Measurements from ENCODE around the gene ARVCF. TPM values are rescaled to one million over a fixed set of nuclear protein-coding genes. Genes with fewer than 3 reads are reported as not detected.

The ARVCF gene
- total RNA-seq, 1 donor from 2014 or later, result 74.5 TPM

GRCh38 chr22:20029550-20030225 is 13.1 kb upstream of the ARVCF start:
- no peak for TF ChIP-seq CTCF (IDR thresholded peaks at IDR 0.05; ENCODE audit: insufficient read depth, low read length, poor library complexity, severe bottlenecking)
- Histone ChIP-seq H3K36me3 (ENCODE audit: control insufficient read depth, insufficient read depth, low read length) (peaks cover 3% of the 10 kb centered on the region), H3K4me3 (ENCODE audit: low read depth, low read length) (no peak overlapping the region), H3K27me3 (ENCODE audit: control insufficient read depth, insufficient read depth, low read length) (no peaks in the 10 kb centered on the region)
- no peak for DNase-seq (ENCODE audit: low read depth)

GRCh38 chr22:20028855-20029549 is 12.4 kb upstream of the ARVCF start:
- peaks cover 3% of the 10 kb centered on the region for H3K36me3 ChIP-seq (ENCODE audit: control insufficient read depth, insufficient read depth, low read length)
- no peak overlapping the region for H3K4me3 ChIP-seq (ENCODE audit: low read depth, low read length)
- DNase-seq (ENCODE audit: low read depth), result no peak
- no peaks in the 10 kb centered on the region for H3K27me3 ChIP-seq (ENCODE audit: control insufficient read depth, insufficient read depth, low read length)
- no peak for TF ChIP-seq CTCF (IDR thresholded peaks at IDR 0.05; ENCODE audit: insufficient read depth, low read length, poor library complexity, severe bottlenecking)

GRCh38 chr22:20027966-20028854 is 11.6 kb upstream of the ARVCF start:
- TF ChIP-seq CTCF (IDR thresholded peaks at IDR 0.05; ENCODE audit: insufficient read depth, low read length, poor library complexity, severe bottlenecking), result peak; percentile 17
- DNase-seq (ENCODE audit: low read depth), result no peak
- no peaks in the 10 kb centered on the region for H3K27me3 ChIP-seq (ENCODE audit: control insufficient read depth, insufficient read depth, low read length)
- peaks cover 3% of the 10 kb centered on the region for H3K36me3 ChIP-seq (ENCODE audit: control insufficient read depth, insufficient read depth, low read length)
- H3K4me3 ChIP-seq (ENCODE audit: low read depth, low read length), result no peak overlapping the region

- Histone ChIP-seq H3K36me3 (ENCODE audit: control insufficient read depth, insufficient read depth, low read length) (peaks cover 3% of the 10 kb centered on the region), H3K27me3 (ENCODE audit: control insufficient read depth, insufficient read depth, low read length) (no peaks in the 10 kb centered on the region), H3K4me3 (ENCODE audit: low read depth, low read length) (no peak overlapping the region)
- DNase-seq (ENCODE audit: low read depth), result no peak
- TF ChIP-seq CTCF (IDR thresholded peaks at IDR 0.05; ENCODE audit: insufficient read depth, low read length, poor library complexity, severe bottlenecking), result no peak
Observed at GRCh38 chr22:20026996-20027601, 10.5 kb upstream of the ARVCF start.

- peaks cover 1% of the 10 kb centered on the region for H3K36me3 ChIP-seq (ENCODE audit: control insufficient read depth, insufficient read depth, low read length)
- H3K4me3 ChIP-seq (ENCODE audit: low read depth, low read length), result no peak overlapping the region
- H3K27me3 ChIP-seq (ENCODE audit: control insufficient read depth, insufficient read depth, low read length), result no peaks in the 10 kb centered on the region
- TF ChIP-seq CTCF (IDR thresholded peaks at IDR 0.05; ENCODE audit: insufficient read depth, low read length, poor library complexity, severe bottlenecking), result no peak
- DNase-seq (ENCODE audit: low read depth), result no peak
Observed at GRCh38 chr22:20026204-20026908, 9.7 kb upstream of the ARVCF start.

All from kidney epithelial cell (primary cell).